Measurements from ENCODE around the gene FNDC3A.

The FNDC3A gene

DNA sequence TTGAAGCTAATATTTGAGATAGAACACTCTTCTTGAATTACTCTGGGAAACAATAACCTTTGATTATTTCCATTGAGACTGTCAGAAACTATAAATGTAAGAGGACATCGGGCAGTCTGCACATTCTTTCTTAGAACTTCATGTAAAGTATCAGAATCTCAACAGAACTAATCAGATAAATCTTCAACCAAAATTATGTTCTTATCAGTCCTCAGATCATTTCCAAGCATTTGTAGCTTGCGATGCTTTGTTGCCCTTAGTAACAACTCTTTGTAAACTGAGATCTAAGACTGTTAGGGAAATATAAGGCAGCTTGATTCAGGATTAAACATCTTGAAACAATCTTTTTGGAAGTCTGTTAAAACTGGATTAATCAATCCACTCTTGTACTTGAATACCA is 70.3 kb downstream of the FNDC3A start:
- no peak overlapping the region for H3K4me3 ChIP-seq (replicated peaks; ENCODE audit: insufficient read depth, low read length)
- no peak overlapping the region for H3K27ac ChIP-seq (replicated peaks)
- H3K27me3 ChIP-seq (ENCODE audit: insufficient read depth, poor library complexity, severe bottlenecking): no peaks in the 10 kb centered on the region
- TF ChIP-seq, protein P1, sequence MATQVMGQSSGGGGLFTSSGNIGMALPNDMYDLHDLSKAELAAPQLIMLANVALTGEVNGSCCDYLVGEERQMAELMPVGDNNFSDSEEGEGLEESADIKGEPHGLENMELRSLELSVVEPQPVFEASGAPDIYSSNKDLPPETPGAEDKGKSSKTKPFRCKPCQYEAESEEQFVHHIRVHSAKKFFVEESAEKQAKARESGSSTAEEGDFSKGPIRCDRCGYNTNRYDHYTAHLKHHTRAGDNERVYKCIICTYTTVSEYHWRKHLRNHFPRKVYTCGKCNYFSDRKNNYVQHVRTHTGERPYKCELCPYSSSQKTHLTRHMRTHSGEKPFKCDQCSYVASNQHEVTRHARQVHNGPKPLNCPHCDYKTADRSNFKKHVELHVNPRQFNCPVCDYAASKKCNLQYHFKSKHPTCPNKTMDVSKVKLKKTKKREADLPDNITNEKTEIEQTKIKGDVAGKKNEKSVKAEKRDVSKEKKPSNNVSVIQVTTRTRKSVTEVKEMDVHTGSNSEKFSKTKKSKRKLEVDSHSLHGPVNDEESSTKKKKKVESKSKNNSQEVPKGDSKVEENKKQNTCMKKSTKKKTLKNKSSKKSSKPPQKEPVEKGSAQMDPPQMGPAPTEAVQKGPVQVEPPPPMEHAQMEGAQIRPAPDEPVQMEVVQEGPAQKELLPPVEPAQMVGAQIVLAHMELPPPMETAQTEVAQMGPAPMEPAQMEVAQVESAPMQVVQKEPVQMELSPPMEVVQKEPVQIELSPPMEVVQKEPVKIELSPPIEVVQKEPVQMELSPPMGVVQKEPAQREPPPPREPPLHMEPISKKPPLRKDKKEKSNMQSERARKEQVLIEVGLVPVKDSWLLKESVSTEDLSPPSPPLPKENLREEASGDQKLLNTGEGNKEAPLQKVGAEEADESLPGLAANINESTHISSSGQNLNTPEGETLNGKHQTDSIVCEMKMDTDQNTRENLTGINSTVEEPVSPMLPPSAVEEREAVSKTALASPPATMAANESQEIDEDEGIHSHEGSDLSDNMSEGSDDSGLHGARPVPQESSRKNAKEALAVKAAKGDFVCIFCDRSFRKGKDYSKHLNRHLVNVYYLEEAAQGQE (IDR thresholded peaks at IDR 0.05; ENCODE audit: insufficient replicate concordance, low read depth): no peak
- TF ChIP-seq POLR2AphosphoS5 (IDR thresholded peaks at IDR 0.05; ENCODE audit: low read depth) (no peak), SPI1 (IDR thresholded peaks at IDR 0.05; ENCODE audit: borderline replicate concordance, low read depth) (no peak), GABPA (IDR thresholded peaks at IDR 0.05; ENCODE audit: low read depth) (no peak)
- TF ChIP-seq, protein P2, sequence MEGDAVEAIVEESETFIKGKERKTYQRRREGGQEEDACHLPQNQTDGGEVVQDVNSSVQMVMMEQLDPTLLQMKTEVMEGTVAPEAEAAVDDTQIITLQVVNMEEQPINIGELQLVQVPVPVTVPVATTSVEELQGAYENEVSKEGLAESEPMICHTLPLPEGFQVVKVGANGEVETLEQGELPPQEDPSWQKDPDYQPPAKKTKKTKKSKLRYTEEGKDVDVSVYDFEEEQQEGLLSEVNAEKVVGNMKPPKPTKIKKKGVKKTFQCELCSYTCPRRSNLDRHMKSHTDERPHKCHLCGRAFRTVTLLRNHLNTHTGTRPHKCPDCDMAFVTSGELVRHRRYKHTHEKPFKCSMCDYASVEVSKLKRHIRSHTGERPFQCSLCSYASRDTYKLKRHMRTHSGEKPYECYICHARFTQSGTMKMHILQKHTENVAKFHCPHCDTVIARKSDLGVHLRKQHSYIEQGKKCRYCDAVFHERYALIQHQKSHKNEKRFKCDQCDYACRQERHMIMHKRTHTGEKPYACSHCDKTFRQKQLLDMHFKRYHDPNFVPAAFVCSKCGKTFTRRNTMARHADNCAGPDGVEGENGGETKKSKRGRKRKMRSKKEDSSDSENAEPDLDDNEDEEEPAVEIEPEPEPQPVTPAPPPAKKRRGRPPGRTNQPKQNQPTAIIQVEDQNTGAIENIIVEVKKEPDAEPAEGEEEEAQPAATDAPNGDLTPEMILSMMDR (IDR thresholded peaks at IDR 0.05; ENCODE audit: insufficient read depth, low read length): no peak
- no peak for DNase-seq (ENCODE audit: low read depth in 1 of 2, low spot score in 1 of 2)

DNA sequence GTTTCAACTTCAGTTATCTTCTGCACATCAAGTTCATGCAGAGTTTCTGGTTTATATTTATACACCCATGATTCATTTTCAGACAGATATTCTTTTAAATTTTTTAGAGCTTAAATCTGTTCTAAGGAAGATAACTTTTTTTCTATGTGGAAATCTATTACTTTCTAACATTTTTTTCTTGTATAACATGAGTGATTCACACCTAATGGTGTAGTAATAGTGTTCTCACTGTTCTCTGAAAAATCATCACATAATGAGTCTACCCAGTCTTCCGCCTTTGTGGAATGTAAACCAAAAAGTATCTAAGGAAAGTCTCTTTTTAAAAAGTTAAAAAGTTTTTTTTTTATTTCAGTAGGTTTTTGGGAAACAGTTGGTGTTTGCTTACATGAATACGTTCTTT is 70.8 kb downstream of the FNDC3A start:
- DNase-seq (ENCODE audit: low read depth in 1 of 2, low spot score in 1 of 2): no peak
- TF ChIP-seq, protein P2 (IDR thresholded peaks at IDR 0.05; ENCODE audit: insufficient read depth, low read length): no peak
- no peak for TF ChIP-seq GABPA (IDR thresholded peaks at IDR 0.05; ENCODE audit: low read depth)
- TF ChIP-seq, protein P1 (IDR thresholded peaks at IDR 0.05; ENCODE audit: insufficient replicate concordance, low read depth): no peak
- TF ChIP-seq POLR2AphosphoS5 (IDR thresholded peaks at IDR 0.05; ENCODE audit: low read depth): no peak
- no peak for TF ChIP-seq SPI1 (IDR thresholded peaks at IDR 0.05; ENCODE audit: borderline replicate concordance, low read depth)
- H3K27ac ChIP-seq (replicated peaks): no peak overlapping the region

DNA sequence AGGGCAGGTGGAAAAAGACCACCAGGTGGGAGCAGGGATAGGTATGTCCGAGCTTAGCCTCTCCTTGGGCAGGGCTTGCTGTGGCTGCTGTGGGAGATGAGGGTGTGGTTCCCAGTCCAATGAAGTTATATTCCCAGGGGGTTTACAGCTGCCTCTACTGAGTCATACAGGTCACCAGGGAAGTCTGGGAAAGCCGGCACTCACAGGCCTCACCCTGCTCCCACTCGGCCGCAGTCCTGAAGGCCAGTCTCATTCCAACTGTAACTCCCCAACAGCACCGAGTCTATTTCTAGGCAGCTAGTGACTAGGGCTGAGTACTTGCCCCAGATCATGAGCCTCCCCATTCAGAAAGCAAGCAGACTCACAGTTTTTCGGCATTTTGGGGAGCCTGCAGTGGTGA is 77.1 kb downstream of the FNDC3A start:
- H3K27me3 ChIP-seq (ENCODE audit: insufficient read depth, poor library complexity, severe bottlenecking): no peaks in the 10 kb centered on the region
- H3K27ac ChIP-seq (replicated peaks): no peak overlapping the region
- no peak overlapping the region for H3K4me3 ChIP-seq (replicated peaks; ENCODE audit: insufficient read depth, low read length)
- DNase-seq (ENCODE audit: low read depth in 1 of 2, low spot score in 1 of 2): no peak
- TF ChIP-seq GABPA (IDR thresholded peaks at IDR 0.05; ENCODE audit: low read depth): no peak
- TF ChIP-seq POLR2AphosphoS5 (IDR thresholded peaks at IDR 0.05; ENCODE audit: low read depth): no peak
- TF ChIP-seq, protein P1 (IDR thresholded peaks at IDR 0.05; ENCODE audit: insufficient replicate concordance, low read depth): no peak
- TF ChIP-seq SPI1 (IDR thresholded peaks at IDR 0.05; ENCODE audit: borderline replicate concordance, low read depth): no peak
- TF ChIP-seq, protein P2 (IDR thresholded peaks at IDR 0.05; ENCODE audit: insufficient read depth, low read length): no peak

More for the DNA sequence above, 70.8 kb downstream of the FNDC3A start:
- H3K4me3 ChIP-seq (replicated peaks; ENCODE audit: insufficient read depth, low read length): no peak overlapping the region
- no peaks in the 10 kb centered on the region for H3K27me3 ChIP-seq (ENCODE audit: insufficient read depth, poor library complexity, severe bottlenecking)

Measured in HL-60 (cell line).